GM19467 (cell line): Measurements from ENCODE around the gene TTC34.
"Not testable (repeated sequence)": the region's sequence is repeated elsewhere in the genome, so short reads cannot be mapped to it uniquely, and the experiment has no call there.

ENCODE experiments used
- ATAC-seq: cut with Tn5 transposase; IDR thresholded peaks from one replicate; pipeline ENCODE4 v1.9.1; 2021; ENCODE audit warnings: mild to moderate bottlenecking, moderate library complexity; ENCODE audit not compliant: unreplicated experiment

Gene TTC34

GRCh38 chr1:2631136-2632050 lies 170.1 kb downstream of the TTC34 start:
- ATAC-seq: no peak

GRCh38 chr1:2630498-2631135 lies 170.9 kb downstream of the TTC34 start:
- no peak for ATAC-seq

- no peak for ATAC-seq
Observed at GRCh38 chr1:2629627-2630497, 171.6 kb downstream of the TTC34 start.

- no peak for ATAC-seq
Observed at GRCh38 chr1:2628933-2629626, 172.4 kb downstream of the TTC34 start.

- ATAC-seq: no peak
Observed at GRCh38 chr1:2628191-2628932, 173.1 kb downstream of the TTC34 start.

GRCh38 chr1:2627746-2628145 lies 173.7 kb downstream of the TTC34 start:
- ATAC-seq: no peak

GRCh38 chr1:2625748-2626147 lies 175.7 kb downstream of the TTC34 start:
- not testable (repeated sequence) for ATAC-seq

- ATAC-seq: no peak
Observed at GRCh38 chr1:2625311-2625710, 176.2 kb downstream of the TTC34 start.

GRCh38 chr1:2624735-2625300 lies 176.7 kb downstream of the TTC34 start:
- no peak for ATAC-seq

GRCh38 chr1:2623571-2624337 lies 177.7 kb downstream of the TTC34 start:
- no peak for ATAC-seq

GRCh38 chr1:2617971-2618470 lies 183.5 kb downstream of the TTC34 start:
- ATAC-seq: no peak

GRCh38 chr1:2614145-2614544 lies 187.3 kb downstream of the TTC34 start:
- no peak for ATAC-seq

- ATAC-seq: no peak
Observed at GRCh38 chr1:2612591-2613365, 188.7 kb downstream of the TTC34 start.

- no peak for ATAC-seq
Observed at GRCh38 chr1:2611621-2612437, 189.7 kb downstream of the TTC34 start.

GRCh38 chr1:2611031-2611501 lies 190.4 kb downstream of the TTC34 start:
- ATAC-seq: no peak

- no peak for ATAC-seq
Observed at GRCh38 chr1:2610036-2610959, 191.2 kb downstream of the TTC34 start.
